HL-60 (cell line): ENCODE results near the gene FKBP15.
"Not testable (repeated sequence)": the region's sequence is repeated elsewhere in the genome, so short reads cannot be mapped to it uniquely, and the experiment has no call there.

Experiments used
- DNase-seq, 2 experiments: peaks; one replicate each; pipeline ENCODE4 v3.0.0-alpha.2; 2010 to 2020; ENCODE audit warnings: low read depth in 1 of 2, low spot score in 1 of 2
- H3K27ac ChIP-seq: fragments of 250-450 bp; sonication (Bioruptor Pico); replicated peaks from 2 replicates; pipeline ENCODE4 v1.5.1; 2020; ENCODE audit warnings: mild to moderate bottlenecking, moderate library complexity
- H3K27me3 ChIP-seq: fragments of 250-450 bp; sonication (Bioruptor Pico); 2 replicates; pipeline ENCODE4 v1.5.1; 2021; ENCODE audit warnings: mild to moderate bottlenecking, moderate library complexity; ENCODE audit not compliant: insufficient read depth, poor library complexity, severe bottlenecking
- H3K4me3 ChIP-seq: replicated peaks from 2 replicates; pipeline ENCODE4 v1.5.1; 2011; ENCODE audit warnings: mild to moderate bottlenecking, control low read depth, low read length; ENCODE audit not compliant: insufficient read depth
- CTCF ChIP-seq: IDR thresholded peaks from one replicate; pipeline ENCODE4 v1.5.1; 2011; ENCODE audit warnings: low read length, control low read depth, inconsistent platforms; ENCODE audit not compliant: insufficient read depth
- GABPA ChIP-seq: IDR thresholded peaks from 2 replicates; pipeline ENCODE4 v1.6.1; 2012; ENCODE audit warnings: low read depth
- POLR2AphosphoS5 ChIP-seq: IDR thresholded peaks from 2 replicates; pipeline ENCODE4 v1.6.1; 2012; ENCODE audit warnings: low read depth
- REST ChIP-seq: IDR thresholded peaks from 2 replicates; pipeline ENCODE4 v1.6.1; 2012; ENCODE audit warnings: low read depth; ENCODE audit not compliant: insufficient replicate concordance
- SPI1 ChIP-seq: IDR thresholded peaks from 2 replicates; pipeline ENCODE4 v1.6.1; 2012; ENCODE audit warnings: low read depth, mild to moderate bottlenecking, borderline replicate concordance

FKBP15 gene

DNA sequence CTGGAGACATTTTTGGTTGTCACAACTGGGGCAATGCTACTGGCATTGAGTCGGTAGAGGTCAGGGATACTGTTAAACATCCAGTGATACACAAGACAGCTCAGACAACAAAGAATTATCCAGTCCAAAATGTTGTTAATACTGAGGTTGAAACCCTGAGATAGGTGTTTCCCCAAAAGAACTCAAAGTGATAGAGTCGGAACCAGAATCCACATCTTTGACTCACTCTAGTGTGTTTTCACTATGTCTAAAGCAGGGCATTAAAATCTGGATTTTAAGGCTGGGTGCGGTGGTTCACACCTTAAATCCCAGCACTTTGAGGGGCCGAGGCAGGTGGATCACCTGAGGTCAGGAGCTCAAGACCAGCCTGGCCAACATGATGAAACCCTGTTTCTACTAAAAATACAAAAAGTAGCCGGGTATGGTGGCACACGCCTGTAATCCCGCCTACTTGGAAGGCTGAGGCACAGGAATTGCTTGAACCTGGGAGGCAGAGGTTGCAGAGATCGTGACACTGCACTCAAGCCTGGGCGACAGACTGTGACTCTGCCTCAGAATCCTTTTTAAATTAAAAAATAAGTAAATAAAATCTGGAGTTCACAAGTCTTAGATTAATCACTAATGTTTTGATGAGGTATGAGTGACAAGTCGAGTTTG lies 17.3 kb upstream of the FKBP15 start:
- H3K27ac ChIP-seq = no peak overlapping the region
- no peaks in the 10 kb centered on the region for H3K27me3 ChIP-seq
- no peak overlapping the region for H3K4me3 ChIP-seq
- DNase-seq = no peak
- TF ChIP-seq REST = no peak
- no peak for TF ChIP-seq GABPA
- no peak for TF ChIP-seq SPI1
- no peak for TF ChIP-seq POLR2AphosphoS5
- no peak for TF ChIP-seq CTCF

GRCh38 chr9:113237026-113237425 lies 15.9 kb upstream of the FKBP15 start:
- no peaks in the 10 kb centered on the region for H3K27me3 ChIP-seq
- H3K4me3 ChIP-seq = no peak overlapping the region
- DNase-seq = no peak
- H3K27ac ChIP-seq = no peak overlapping the region
- TF ChIP-seq CTCF = no peak
- no peak for TF ChIP-seq POLR2AphosphoS5

DNA sequence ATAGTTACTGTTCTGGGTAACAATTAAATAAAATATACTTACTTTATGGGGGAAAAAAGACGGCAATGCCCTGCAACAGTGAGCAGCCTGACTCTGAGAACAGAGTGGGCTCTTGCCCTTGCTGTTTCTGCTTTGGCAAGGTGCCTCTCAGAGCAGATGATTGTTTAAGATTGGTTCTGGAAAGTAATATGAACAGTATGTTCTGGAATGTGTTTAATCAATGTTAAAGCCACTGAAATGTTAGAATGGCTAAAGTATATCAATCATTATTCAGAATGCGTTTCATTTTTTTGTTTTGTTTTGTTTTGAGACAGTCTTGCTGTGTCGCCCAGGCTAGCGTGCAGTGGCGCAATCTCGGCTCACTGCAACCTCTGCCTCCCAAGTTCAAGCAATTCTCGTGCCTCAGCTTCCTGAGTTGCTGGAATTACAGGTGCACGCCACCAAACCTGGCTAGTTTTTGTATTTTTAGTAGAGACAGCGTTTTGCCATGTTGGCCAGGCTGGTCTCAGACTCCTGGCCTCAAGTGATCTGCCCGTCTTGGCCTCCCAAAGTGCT lies 14.7 kb upstream of the FKBP15 start:
- not testable (repeated sequence) for H3K27me3 ChIP-seq, DNase-seq, H3K27ac ChIP-seq, H3K4me3 ChIP-seq

- Histone ChIP-seq H3K27ac (no peak overlapping the region), H3K4me3 (no peak overlapping the region), H3K27me3 (no peaks in the 10 kb centered on the region)
- TF ChIP-seq POLR2AphosphoS5 (no peak), CTCF (no peak), GABPA (no peak)
- DNase-seq = no peak
These were observed 10.6 kb upstream of the FKBP15 start for GRCh38 chr9:113231701-113232100.

DNA sequence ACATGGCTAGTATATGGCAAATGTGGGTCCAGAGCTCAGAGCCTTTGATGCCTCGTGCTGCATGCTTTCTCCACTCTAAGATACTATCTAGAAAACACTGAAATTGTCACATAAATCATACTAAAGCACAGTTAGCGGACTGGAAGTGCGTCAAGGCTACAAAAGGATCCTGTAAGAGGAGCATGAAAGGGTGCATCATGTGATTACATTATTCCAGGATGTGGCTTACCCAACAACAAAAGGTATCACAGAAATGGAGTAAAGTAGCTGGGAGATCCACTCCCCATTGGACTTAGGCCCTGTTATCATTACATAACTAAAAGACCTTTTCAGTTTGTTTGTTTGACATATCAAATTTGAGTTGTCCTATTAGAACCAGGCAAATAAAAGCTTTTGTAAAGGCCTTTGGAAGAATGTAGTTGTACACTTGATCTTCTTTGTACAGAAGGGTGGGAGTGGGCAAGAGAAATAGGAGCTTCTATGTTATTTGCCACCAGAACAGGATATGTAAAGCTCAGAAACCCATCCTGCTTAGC lies 7.1 kb upstream of the FKBP15 start:
- H3K4me3 ChIP-seq = no peak overlapping the region
- H3K27me3 ChIP-seq = no peaks in the 10 kb centered on the region
- no peak for DNase-seq
- TF ChIP-seq CTCF = no peak
- TF ChIP-seq REST = no peak
- no peak for TF ChIP-seq POLR2AphosphoS5
- no peak for TF ChIP-seq SPI1
- TF ChIP-seq GABPA = no peak
- H3K27ac ChIP-seq = no peak overlapping the region
